ENCODE results near the gene ARHGAP19. TPM values are rescaled to one million over a fixed set of nuclear protein-coding genes. Genes with fewer than 3 reads are reported as not detected.
"Not testable (repeated sequence)": the region's sequence is repeated elsewhere in the genome, so short reads cannot be mapped to it uniquely, and the experiment has no call there.

Gene ARHGAP19
- total and polyA plus RNA-seq, 2 experiments from 2014 or later, result 2.7 to 8.7 TPM

DNA sequence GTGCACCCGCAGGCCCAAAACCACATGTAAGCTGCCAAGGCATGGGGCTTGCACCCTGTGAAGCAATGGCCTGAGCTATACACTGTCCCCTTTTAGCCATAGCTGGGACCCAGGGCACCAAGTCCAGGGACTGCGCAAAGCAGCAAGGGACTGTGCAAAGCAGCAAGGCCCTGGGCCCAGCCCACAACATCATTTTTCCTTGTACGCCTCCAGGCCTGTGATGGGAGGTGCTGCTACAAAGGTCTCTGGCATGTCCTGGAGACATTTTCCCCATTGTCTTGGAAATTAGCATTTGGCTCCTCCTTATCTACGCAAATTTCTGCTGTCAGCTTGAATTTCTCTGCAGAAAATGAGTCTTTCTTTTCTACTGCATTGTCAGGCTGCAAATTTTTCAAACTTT, 24.8 kb downstream of the ARHGAP19 start:
- H3K9me3 ChIP-seq (ENCODE audit: low read depth), result no peaks in the 10 kb centered on the region
- no peaks in the 10 kb centered on the region for H4K20me1 ChIP-seq (ENCODE audit: insufficient read depth, poor library complexity, severe bottlenecking)
- peaks cover 19% of the 10 kb centered on the region for H3K79me2 ChIP-seq
- no peaks in the 10 kb centered on the region for H3K27me3 ChIP-seq
- TF ChIP-seq, protein P1, sequence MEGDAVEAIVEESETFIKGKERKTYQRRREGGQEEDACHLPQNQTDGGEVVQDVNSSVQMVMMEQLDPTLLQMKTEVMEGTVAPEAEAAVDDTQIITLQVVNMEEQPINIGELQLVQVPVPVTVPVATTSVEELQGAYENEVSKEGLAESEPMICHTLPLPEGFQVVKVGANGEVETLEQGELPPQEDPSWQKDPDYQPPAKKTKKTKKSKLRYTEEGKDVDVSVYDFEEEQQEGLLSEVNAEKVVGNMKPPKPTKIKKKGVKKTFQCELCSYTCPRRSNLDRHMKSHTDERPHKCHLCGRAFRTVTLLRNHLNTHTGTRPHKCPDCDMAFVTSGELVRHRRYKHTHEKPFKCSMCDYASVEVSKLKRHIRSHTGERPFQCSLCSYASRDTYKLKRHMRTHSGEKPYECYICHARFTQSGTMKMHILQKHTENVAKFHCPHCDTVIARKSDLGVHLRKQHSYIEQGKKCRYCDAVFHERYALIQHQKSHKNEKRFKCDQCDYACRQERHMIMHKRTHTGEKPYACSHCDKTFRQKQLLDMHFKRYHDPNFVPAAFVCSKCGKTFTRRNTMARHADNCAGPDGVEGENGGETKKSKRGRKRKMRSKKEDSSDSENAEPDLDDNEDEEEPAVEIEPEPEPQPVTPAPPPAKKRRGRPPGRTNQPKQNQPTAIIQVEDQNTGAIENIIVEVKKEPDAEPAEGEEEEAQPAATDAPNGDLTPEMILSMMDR (IDR thresholded peaks at IDR 0.05; ENCODE audit: poor library complexity), result no peak
- TF ChIP-seq EZH2 (IDR thresholded peaks at IDR 0.05; ENCODE audit: borderline replicate concordance) (no peak), EZH2phosphoT487 (IDR thresholded peaks at IDR 0.05; ENCODE audit: low read depth, severe bottlenecking, unreplicated experiment) (no peak)
- DNase-seq (ENCODE audit: low spot score), result no peak
- no peak overlapping the region for H3K27ac ChIP-seq
- no peak overlapping the region for H3K4me3 ChIP-seq
- no peaks in the 10 kb centered on the region for H3K36me3 ChIP-seq (replicated peaks; ENCODE audit: insufficient read depth, low read depth)
- no peaks in the 10 kb centered on the region for H3K9me2 ChIP-seq (replicated peaks; ENCODE audit: insufficient read depth)
- no peak overlapping the region for H2AFZ ChIP-seq
- 98% methylated on average over 4 of the region's 4 CpGs for WGBS (ENCODE audit: low lambda C conversion rate, missing lambda C conversion rate)
- no peaks in the 10 kb centered on the region for H3K4me1 ChIP-seq (ENCODE audit: insufficient read depth)
- H3K4me2 ChIP-seq, result no peak overlapping the region

DNA sequence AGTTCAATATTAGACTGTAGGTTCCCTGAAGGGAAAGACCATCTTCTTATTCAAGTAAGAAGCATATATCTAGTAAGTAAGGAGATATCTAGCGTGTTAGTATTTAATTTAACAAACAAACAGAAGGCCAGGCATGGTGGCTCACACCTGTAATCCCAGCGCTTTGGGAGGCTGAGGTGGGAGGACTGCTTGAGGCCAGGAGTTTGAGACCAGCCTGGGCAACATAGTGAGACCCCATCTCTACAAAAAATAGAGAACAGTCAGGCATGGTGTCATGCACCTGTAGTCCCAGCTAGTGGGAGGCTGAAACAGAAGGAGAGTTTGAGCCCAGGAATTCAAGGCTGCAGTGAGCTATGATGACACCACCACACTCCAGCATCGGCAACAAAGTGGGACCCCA, 27.3 kb downstream of the ARHGAP19 start:
- not testable (repeated sequence) for H3K36me3 ChIP-seq (replicated peaks; ENCODE audit: insufficient read depth, low read depth); DNase-seq (ENCODE audit: low spot score); H3K4me1 ChIP-seq (ENCODE audit: insufficient read depth); H3K4me3 ChIP-seq; H3K9me3 ChIP-seq (ENCODE audit: low read depth); H3K9me2 ChIP-seq (replicated peaks; ENCODE audit: insufficient read depth); H3K27ac ChIP-seq; H2AFZ ChIP-seq; H3K4me2 ChIP-seq; H3K27me3 ChIP-seq; H4K20me1 ChIP-seq (ENCODE audit: insufficient read depth, poor library complexity, severe bottlenecking)
- WGBS (ENCODE audit: low lambda C conversion rate, missing lambda C conversion rate), result 100% methylated on average over 3 of the region's 3 CpGs
- peaks cover 14% of the 10 kb centered on the region for H3K79me2 ChIP-seq

DNA sequence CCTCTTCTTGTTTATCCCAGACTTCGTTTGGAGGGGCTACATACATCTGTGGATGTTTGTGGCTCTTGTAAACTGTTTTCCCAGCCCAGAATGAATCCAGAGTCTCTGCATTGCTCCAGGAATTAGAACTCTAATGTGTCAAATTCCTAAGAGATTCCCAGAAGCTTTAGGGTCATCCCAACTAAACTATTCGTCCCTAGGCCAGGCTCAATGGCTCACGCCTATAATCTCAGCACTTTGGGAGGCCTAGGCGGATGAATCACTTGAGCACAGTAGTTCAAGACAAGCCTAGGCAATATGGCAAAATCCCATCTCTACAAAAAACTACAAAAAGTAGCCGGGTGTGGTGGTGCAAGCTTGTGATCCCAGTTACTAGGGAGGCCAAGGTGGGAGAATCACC, 28.5 kb downstream of the ARHGAP19 start:
- no peak overlapping the region for H2AFZ ChIP-seq
- no peaks in the 10 kb centered on the region for H3K9me3 ChIP-seq (ENCODE audit: low read depth)
- H3K27me3 ChIP-seq, result no peaks in the 10 kb centered on the region
- H3K36me3 ChIP-seq (replicated peaks; ENCODE audit: insufficient read depth, low read depth), result no peaks in the 10 kb centered on the region
- H4K20me1 ChIP-seq (ENCODE audit: insufficient read depth, poor library complexity, severe bottlenecking), result no peaks in the 10 kb centered on the region
- H3K4me2 ChIP-seq, result no peak overlapping the region
- TF ChIP-seq, protein P1 (IDR thresholded peaks at IDR 0.05; ENCODE audit: poor library complexity), result no peak
- H3K4me1 ChIP-seq (ENCODE audit: insufficient read depth), result peaks cover 5% of the 10 kb centered on the region
- WGBS (ENCODE audit: low lambda C conversion rate, missing lambda C conversion rate), result 75% methylated on average over 5 of the region's 5 CpGs
- no peak overlapping the region for H3K4me3 ChIP-seq
- no peak overlapping the region for H3K27ac ChIP-seq
- DNase-seq (ENCODE audit: low spot score), result no peak
- H3K9me2 ChIP-seq (replicated peaks; ENCODE audit: insufficient read depth), result no peaks in the 10 kb centered on the region
- peaks cover 12% of the 10 kb centered on the region for H3K79me2 ChIP-seq

DNA sequence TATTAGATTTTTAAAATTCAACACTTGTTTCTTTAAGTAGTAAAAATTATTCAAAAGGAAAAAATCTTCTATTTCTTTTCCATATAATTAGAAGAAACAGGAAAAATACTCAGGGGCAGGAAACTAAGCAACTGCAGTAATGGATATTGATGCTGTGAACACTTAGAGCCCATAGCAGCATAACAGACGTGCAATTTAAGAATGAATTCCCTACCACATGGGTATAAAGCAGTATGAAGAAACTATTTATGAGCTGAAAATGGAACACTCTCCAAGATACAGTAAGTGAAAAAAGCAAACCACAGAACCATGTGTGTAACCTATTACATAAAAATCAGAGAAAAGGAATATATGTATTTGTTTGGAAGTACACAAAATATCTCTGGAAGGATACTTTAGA, 30.8 kb downstream of the ARHGAP19 start:
- TF ChIP-seq, protein P1 (IDR thresholded peaks at IDR 0.05; ENCODE audit: poor library complexity), result no peak
- TF ChIP-seq EZH2phosphoT487 (IDR thresholded peaks at IDR 0.05; ENCODE audit: low read depth, severe bottlenecking, unreplicated experiment) (no peak), EZH2 (IDR thresholded peaks at IDR 0.05; ENCODE audit: borderline replicate concordance) (no peak)
- Histone ChIP-seq H3K9me2 (replicated peaks; ENCODE audit: insufficient read depth) (no peaks in the 10 kb centered on the region), H2AFZ (no peak overlapping the region), H3K27ac (no peak overlapping the region), H3K27me3 (no peaks in the 10 kb centered on the region), H4K20me1 (ENCODE audit: insufficient read depth, poor library complexity, severe bottlenecking) (no peaks in the 10 kb centered on the region), H3K4me2 (no peak overlapping the region), H3K4me1 (ENCODE audit: insufficient read depth) (peaks cover 8% of the 10 kb centered on the region), H3K4me3 (no peak overlapping the region), H3K36me3 (replicated peaks; ENCODE audit: insufficient read depth, low read depth) (no peaks in the 10 kb centered on the region), H3K79me2 (peaks cover 4% of the 10 kb centered on the region), H3K9me3 (ENCODE audit: low read depth) (no peaks in the 10 kb centered on the region)
- WGBS (ENCODE audit: low lambda C conversion rate, missing lambda C conversion rate), result 83% methylated on average over 1 of the region's 1 CpG
- no peak for DNase-seq (ENCODE audit: low spot score)
